Islet of Langerhans (tissue), 1 donor: Measurements from ENCODE around the gene HOXB7.

ENCODE experiments used
- FAIRE-seq: peaks from one replicate; lab custom pipeline; 2011; peaks lifted over from hg19 to GRCh38; lab: Jason Lieb, UNC

The HOXB7 gene

DNA sequence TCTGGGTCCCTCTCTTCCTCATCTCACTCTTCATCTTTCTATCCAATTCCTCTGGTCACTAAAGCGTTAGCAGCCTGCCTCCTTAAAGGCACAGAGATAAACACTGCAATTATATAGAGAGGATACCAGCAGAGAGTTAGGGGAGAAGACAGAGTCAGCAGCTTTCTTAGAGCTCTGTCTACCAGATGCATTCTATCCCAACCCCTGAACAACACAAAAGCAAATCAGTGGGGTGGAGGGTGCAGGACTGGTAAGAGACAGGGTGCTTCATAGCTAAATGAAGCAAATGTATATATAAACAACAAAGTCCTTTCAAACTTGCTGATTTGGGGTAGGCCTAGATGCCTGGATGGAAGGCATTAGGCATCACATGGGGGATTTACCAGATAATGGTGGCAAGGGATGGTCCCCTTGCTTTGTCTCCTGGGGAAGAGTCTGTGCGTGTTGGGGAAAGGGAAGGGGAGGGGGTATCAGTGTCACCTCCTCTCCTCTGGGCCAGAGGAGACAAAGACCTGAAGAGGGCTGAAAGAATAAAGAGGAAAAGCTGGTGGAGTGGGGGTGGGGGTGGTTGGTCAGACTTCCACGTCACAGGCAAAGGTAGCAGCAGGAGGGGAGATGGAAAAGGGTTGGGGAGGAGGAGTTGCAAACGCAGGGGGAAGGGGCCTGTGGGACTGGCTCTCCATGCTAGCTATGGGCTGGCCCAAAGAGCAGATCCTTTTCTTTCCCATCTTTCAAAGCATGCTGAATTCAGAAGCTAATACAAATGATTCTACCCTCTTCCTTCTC lies 44.7 kb downstream of the HOXB7 start:
- no peak for FAIRE-seq

DNA sequence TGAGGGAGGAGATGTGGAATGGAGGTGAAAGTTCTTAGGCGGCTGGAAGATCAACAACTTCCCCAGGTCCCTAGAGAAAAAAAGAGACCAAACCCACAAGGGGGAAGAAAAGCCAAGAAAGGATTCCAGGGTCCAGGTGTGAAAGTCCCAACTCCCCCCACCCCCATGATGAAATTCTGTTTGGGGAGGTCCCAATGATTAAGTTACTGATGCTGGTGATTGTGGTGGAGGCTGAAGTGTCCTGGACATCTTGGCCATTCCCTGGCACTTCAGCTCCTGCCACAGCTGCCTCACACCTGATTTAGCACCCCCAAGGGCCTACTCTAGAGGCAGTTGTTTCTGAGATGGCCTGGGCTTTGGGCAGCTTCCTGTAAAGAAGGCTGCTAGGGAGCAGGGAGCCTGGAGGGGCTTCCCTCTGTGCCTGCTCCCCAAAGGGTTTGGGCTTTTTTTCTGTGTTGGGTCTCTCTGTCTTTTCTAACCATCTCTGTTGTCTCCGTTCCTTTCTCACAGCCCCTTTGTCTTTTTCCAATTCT lies 45.7 kb downstream of the HOXB7 start:
- FAIRE-seq, result no peak

DNA sequence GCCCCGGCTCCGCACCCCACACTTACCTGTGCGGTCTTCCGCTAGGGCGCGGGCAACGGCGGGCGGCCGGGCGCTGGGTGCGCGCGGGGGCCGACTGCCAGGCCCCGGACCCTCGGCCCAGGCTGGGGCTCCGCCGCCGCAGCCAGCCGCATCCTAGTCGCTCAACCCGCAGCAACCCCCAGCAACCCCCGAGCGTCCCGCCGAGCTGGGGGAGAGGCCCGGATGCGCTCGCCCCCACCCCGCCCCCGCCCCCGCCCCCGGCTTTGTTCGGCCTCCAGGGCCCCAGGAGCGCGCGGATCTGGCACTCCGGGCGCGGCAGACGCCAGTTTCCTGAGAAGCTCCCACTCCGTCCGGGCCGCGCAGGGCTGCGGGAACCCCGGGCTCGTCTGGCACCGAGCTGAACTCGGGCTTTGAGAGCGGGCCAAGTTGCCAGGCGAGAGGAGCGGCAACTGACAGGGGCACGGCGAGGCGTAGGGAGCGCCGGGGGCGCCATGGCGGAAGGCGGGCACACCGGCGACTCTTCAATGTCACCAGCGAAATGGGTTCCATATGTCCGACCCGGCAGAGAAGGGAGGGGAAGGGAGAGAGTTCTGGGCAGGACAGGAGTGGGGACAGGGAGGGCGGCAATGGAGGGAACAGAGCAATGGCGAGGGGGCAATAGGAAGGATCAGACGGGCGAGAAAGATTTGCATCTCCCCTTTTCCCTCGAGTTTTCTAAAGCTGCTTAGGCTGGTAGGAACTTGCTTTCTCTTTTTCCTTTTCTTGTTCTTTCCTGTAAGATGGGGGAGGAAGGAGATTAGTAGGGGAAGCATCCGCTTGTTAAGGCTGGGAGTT lies 46.4 kb downstream of the HOXB7 start:
- no peak for FAIRE-seq

GRCh38 chr17:48563867-48564187 lies 47.0 kb downstream of the HOXB7 start:
- no peak for FAIRE-seq

GRCh38 chr17:48563385-48563838 lies 47.4 kb downstream of the HOXB7 start:
- no peak for FAIRE-seq

DNA sequence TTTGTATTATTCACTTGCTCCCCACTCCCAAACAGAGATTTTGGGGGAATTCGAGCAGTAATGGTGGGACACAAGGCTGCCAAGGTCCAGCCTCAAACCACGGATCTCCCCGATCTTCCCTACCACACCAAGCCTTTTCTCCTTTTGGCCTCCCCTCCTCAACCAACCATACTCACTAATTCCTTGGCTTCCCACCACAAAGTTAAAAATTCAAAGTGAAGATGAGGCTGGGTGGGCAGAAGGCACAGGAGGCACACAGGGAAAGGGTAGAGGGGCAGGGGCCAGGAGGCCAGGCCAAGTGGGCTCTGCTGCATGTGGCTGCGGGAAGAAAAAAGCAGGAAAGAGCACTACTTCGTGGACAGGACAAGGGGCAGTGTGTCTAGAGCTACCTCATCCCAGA lies 47.9 kb downstream of the HOXB7 start:
- FAIRE-seq, result no peak

GRCh38 chr17:48561884-48562810 lies 48.7 kb downstream of the HOXB7 start:
- FAIRE-seq, result no peak

GRCh38 chr17:48559840-48560817 lies 50.7 kb downstream of the HOXB7 start:
- FAIRE-seq, result no peak

GRCh38 chr17:48559122-48559839 lies 51.5 kb downstream of the HOXB7 start:
- FAIRE-seq, result no peak

DNA sequence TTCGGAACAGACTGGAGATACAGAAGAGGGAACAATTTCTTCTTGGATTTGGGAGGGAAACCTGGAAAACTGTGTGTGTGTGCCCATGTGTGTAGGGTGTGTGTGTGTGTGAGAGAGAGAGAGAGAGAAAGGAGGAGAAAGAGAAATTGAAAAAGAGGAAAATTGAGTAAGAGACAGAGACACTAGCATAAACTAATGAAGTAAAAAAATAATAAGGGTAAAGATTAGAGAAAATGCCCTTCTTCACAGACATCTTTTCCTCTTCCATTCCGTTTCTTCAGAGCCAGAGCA lies 52.0 kb downstream of the HOXB7 start:
- FAIRE-seq, result no peak

DNA sequence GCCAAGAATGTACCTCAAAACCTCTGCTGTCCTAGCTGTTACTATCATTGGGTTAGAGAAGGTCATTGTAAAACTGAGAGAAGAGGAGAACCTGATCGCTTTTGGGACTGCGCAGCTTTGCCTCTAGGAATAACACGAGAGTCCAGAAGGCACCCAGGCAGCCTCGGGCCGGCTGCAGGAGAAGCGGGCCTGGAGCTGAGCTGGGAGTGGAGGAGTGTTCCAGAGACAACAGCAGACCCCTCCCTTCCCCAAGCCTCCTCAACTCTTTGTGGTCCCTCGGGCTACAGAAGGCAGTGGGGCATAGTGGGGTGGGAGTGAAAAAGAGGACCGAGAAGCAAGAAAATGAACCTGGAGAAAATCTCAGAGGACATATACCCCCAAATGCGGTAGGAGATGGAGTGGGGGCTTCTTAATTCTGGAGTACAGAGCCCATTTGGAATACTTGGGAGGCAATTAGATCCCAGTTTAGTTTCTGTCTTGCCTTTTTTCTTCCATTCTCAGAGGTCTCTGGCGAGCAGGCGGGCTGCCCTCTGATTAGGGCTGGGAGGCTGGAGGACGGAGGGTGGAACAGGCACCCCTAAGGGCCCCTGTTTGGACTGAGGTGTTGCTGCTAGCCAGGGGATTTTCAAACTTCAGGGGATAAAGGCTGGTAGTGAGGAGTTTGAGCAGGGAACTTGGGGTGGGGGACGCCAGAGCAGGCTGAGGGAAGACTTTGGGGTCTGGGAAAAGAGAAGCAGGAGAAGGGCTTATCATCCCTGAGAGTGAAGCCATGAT lies 52.6 kb downstream of the HOXB7 start:
- no peak for FAIRE-seq
